ENCODE data around the gene ZNF74. TPM values are rescaled to one million over a fixed set of nuclear protein-coding genes. Genes with fewer than 3 reads are reported as not detected.

Gene ZNF74
- total RNA-seq, 4 donors from 2014 or later: 8.2 to 32.0 (median 10.8) TPM

DNA sequence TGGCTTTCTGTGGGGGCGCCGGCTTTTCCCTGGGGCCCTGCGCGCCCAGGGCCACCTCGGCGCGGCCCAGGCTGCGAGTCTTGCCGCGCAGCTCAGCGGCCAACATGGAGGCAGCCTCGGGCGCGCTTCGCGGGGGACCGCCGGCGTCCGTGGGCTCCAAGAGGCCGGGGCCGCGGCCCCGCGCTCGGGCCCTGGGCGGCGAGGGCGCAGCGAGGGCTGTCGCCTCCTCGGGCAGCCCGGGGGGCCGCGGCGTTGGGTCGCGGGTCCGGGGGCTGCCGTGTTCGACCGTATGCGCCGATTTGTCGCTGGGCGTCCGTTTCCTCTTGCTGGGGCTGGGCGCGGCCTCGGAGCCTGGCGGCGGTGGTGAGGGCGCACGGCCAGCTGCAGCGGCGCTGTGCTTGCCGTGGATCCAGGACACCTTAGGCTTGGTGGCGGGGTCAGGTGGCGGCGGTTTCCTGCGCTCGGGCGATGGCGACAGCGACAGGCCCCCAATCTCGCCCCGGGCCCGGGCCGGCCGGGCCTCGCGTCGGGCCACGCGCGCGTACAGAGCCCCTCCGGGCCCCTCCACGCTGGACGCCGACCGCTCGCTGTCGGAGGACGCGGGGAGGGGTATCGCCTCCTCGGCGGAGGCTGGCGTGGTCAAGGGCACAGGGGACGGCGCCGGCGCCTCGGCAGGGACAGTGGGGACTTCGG, 31.8 kb downstream of the ZNF74 start:
- Histone ChIP-seq H3K4me3 (no peak overlapping the region), H3K27ac (no peak overlapping the region)
- intact Hi-C loops (cut with DNase I; ENCODE audit: low total_unique reads): no loop called here

GRCh38 chr22:20426259-20426615, 32.3 kb downstream of the ZNF74 start:
- Histone ChIP-seq H3K4me1 (peaks cover 0 to 20% of the 10 kb centered on the region in 2 donors), H3K27ac (no peak overlapping the region), H3K4me3 (no peak overlapping the region), H3K36me3 (no peaks in the 10 kb centered on the region), H3K27me3 (no peaks in the 10 kb centered on the region), H3K9me3 (no peaks in the 10 kb centered on the region)
- DNase-seq: no peak
- no peak for TF ChIP-seq POLR2A (IDR thresholded peaks at IDR 0.05)
- TF ChIP-seq, protein P1, sequence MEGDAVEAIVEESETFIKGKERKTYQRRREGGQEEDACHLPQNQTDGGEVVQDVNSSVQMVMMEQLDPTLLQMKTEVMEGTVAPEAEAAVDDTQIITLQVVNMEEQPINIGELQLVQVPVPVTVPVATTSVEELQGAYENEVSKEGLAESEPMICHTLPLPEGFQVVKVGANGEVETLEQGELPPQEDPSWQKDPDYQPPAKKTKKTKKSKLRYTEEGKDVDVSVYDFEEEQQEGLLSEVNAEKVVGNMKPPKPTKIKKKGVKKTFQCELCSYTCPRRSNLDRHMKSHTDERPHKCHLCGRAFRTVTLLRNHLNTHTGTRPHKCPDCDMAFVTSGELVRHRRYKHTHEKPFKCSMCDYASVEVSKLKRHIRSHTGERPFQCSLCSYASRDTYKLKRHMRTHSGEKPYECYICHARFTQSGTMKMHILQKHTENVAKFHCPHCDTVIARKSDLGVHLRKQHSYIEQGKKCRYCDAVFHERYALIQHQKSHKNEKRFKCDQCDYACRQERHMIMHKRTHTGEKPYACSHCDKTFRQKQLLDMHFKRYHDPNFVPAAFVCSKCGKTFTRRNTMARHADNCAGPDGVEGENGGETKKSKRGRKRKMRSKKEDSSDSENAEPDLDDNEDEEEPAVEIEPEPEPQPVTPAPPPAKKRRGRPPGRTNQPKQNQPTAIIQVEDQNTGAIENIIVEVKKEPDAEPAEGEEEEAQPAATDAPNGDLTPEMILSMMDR (IDR thresholded peaks at IDR 0.05): no peak
- intact Hi-C loops (cut with DNase I; ENCODE audit: low total_unique reads): no loop called here

More for the DNA sequence above, 31.8 kb downstream of the ZNF74 start:
- H3K9me3 ChIP-seq: no peaks in the 10 kb centered on the region
- no peaks in the 10 kb centered on the region for H3K27me3 ChIP-seq
- DNase-seq: no peak
- peaks cover 0 to 16% of the 10 kb centered on the region in 2 donors for H3K4me1 ChIP-seq
- no peak for TF ChIP-seq POLR2A (IDR thresholded peaks at IDR 0.05)
- TF ChIP-seq, protein P1 (IDR thresholded peaks at IDR 0.05): no peak
- H3K36me3 ChIP-seq: no peaks in the 10 kb centered on the region

DNA sequence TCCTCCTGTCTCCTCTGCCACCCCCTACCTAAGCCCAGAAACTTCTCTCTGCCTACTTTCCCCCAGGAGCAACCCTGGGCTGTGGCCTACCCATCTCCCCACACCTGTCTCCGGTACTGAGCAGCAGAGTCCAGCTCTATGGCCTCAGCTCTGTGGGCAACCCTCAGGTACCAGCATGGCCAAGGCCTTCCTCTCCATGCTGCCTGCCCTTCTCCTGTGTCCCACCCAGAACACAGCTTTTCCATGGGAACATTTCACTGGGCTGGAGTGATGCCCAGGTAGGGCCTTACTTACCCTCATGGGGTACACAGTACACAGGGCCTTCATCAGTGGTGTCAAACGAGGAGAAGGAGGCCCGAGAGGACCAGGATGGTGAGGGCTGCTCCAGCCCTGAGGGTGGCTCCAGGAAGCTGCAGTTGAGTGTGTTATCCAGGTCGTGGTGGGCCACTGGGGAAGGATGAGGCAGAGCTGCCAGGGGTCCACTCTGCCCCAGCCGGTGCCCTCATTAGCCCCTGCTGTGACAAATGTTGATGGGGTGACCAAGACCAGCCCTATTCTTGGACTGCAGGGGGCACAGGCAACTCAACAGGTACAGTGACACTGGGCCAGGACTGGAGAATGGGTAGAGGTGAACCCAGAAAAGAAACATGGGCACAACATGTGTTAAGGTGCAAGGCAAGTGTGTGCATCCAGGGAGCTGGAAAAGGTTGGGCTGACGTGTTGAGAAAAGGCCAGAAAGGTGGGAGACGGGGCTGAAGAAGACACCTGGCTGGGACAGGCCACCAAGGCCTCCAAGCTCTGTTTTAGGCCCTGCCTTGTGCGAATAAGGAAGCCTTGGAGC, 33.4 kb downstream of the ZNF74 start:
- DNase-seq: no peak
- no peak for TF ChIP-seq POLR2A (IDR thresholded peaks at IDR 0.05)
- Histone ChIP-seq H3K4me3 (no peak overlapping the region), H3K9me3 (no peaks in the 10 kb centered on the region), H3K4me1 (peaks cover 0 to 20% of the 10 kb centered on the region in 2 donors), H3K27ac (no peak overlapping the region), H3K36me3 (no peaks in the 10 kb centered on the region), H3K27me3 (no peaks in the 10 kb centered on the region)
- intact Hi-C loops (cut with DNase I; ENCODE audit: low total_unique reads): no loop called here

DNA sequence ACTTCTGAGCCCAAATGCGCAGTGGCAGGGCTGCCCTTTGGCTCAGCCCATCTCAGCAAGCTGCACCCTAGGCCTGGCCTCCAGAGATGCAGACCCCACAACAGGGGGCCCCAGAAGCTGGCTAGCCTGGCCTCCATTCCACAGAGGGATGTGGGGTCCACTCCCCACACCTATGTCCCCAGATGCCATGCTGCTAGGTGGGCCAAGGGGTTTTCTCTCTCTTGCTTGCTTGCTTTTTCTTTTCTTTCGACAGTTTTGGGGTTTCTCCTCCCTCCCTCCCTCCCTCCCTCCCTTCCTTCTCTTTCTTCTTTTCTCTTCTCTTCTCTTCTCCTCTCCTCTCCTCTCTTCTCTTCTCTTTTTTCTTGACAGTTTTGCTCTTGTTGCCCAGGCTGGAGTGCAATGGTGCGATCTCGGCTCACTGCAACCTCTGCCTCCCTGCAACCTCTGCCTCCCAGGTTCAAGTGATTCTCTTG, 34.0 kb downstream of the ZNF74 start:
- Histone ChIP-seq H3K4me3 (no peak overlapping the region), H3K4me1 (peaks cover 0 to 17% of the 10 kb centered on the region in 2 donors), H3K27ac (no peak overlapping the region), H3K9me3 (no peaks in the 10 kb centered on the region), H3K36me3 (no peaks in the 10 kb centered on the region), H3K27me3 (no peaks in the 10 kb centered on the region)
- no peak for DNase-seq
- intact Hi-C loops (cut with DNase I; ENCODE audit: low total_unique reads): no loop called here
- TF ChIP-seq POLR2A (IDR thresholded peaks at IDR 0.05): no peak
- TF ChIP-seq, protein P1 (IDR thresholded peaks at IDR 0.05): no peak

GRCh38 chr22:20428496-20429253, 34.7 kb downstream of the ZNF74 start:
- Histone ChIP-seq H3K27me3 (no peaks in the 10 kb centered on the region), H3K36me3 (no peaks in the 10 kb centered on the region), H3K9me3 (no peaks in the 10 kb centered on the region), H3K27ac (no peak overlapping the region), H3K4me3 (no peak overlapping the region), H3K4me1 (peaks cover 0 to 11% of the 10 kb centered on the region in 2 donors)
- intact Hi-C loops (cut with DNase I; ENCODE audit: low total_unique reads): no loop called here
- no peak for TF ChIP-seq POLR2A (IDR thresholded peaks at IDR 0.05)
- TF ChIP-seq, protein P1 (IDR thresholded peaks at IDR 0.05): no peak
- no peak for DNase-seq
